Measurements from ENCODE around the gene MEIS1. TPM values are rescaled to one million over a fixed set of nuclear protein-coding genes. Genes with fewer than 3 reads are reported as not detected.
"Not testable (repeated sequence)": the region's sequence is repeated elsewhere in the genome, so short reads cannot be mapped to it uniquely, and the experiment has no call there.

The MEIS1 gene
- total RNA-seq, 2 donors from 2014 or later: 82.1 to 84.6 TPM

GRCh38 chr2:66390811-66391210 lies 44.1 kb upstream of the MEIS1 start:
- no peaks in the 10 kb centered on the region for H3K36me3 ChIP-seq (replicated peaks in 1 of 2; ENCODE audit: insufficient read depth in 1 of 2, low read depth in 2 of 2)
- H3K27ac ChIP-seq: no peak overlapping the region
- H3K9me3 ChIP-seq: no peaks in the 10 kb centered on the region
- ATAC-seq (no peak), DNase-seq (no peak)
- intact Hi-C loops (cut with DNase I): no loop called here
- no peak for TF ChIP-seq CTCF (IDR thresholded peaks at IDR 0.05)
- TF ChIP-seq POLR2A (IDR thresholded peaks at IDR 0.05): no peak
- H3K4me1 ChIP-seq: no peaks in the 10 kb centered on the region
- H3K27me3 ChIP-seq: no peaks in the 10 kb centered on the region
- 90 to 94% methylated on average over 9 of the region's 9 CpGs for WGBS, 2 donors
- H3K4me3 ChIP-seq: no peak overlapping the region

GRCh38 chr2:66391240-66391639 lies 43.7 kb upstream of the MEIS1 start:
- DNase-seq; H3K27me3 ChIP-seq; intact Hi-C loops (cut with DNase I); H3K9me3 ChIP-seq; ATAC-seq; H3K4me1 ChIP-seq; H3K4me3 ChIP-seq; H3K36me3 ChIP-seq (replicated peaks in 1 of 2; ENCODE audit: insufficient read depth in 1 of 2, low read depth in 2 of 2); H3K27ac ChIP-seq: not testable (repeated sequence)
- 72 to 83% methylated on average over 17 to 22 of the region's 22 CpGs for WGBS, 2 donors

- Histone ChIP-seq H3K27me3 (no peaks in the 10 kb centered on the region), H3K4me1 (peaks cover 5% of the 10 kb centered on the region), H3K9me3 (no peaks in the 10 kb centered on the region), H3K27ac (no peak overlapping the region), H3K4me3 (no peak overlapping the region), H3K36me3 (replicated peaks in 1 of 2; ENCODE audit: insufficient read depth in 1 of 2, low read depth in 2 of 2) (no peaks in the 10 kb centered on the region)
- DNase-seq (no peak), ATAC-seq (no peak)
- 37 to 40% methylated on average over 4 of the region's 4 CpGs for WGBS, 2 donors
- intact Hi-C loops (cut with DNase I): no loop called here
- TF ChIP-seq CTCF (IDR thresholded peaks at IDR 0.05): no peak
- no peak for TF ChIP-seq POLR2A (IDR thresholded peaks at IDR 0.05)
These were observed 29.5 kb upstream of the MEIS1 start for GRCh38 chr2:66405473-66405872.

- ATAC-seq: no peak
- TF ChIP-seq POLR2A (IDR thresholded peaks at IDR 0.05): no peak
- no peak for TF ChIP-seq CTCF (IDR thresholded peaks at IDR 0.05)
These were observed 26.0 kb upstream of the MEIS1 start for GRCh38 chr2:66408905-66409304.

GRCh38 chr2:66412874-66413273 lies 22.1 kb upstream of the MEIS1 start:
- Histone ChIP-seq H3K4me1 (peaks cover 19% of the 10 kb centered on the region), H3K36me3 (replicated peaks in 1 of 2; ENCODE audit: insufficient read depth in 1 of 2, low read depth in 2 of 2) (no peaks in the 10 kb centered on the region), H3K9me3 (no peaks in the 10 kb centered on the region), H3K4me3 (no peak overlapping the region), H3K27me3 (no peaks in the 10 kb centered on the region), H3K27ac (no peak overlapping the region)
- intact Hi-C loops (cut with DNase I): no loop called here
- 56 to 78% methylated on average over 1 of the region's 1 CpG for WGBS, 2 donors
- no peak for DNase-seq
- TF ChIP-seq CTCF (IDR thresholded peaks at IDR 0.05) (no peak), POLR2A (IDR thresholded peaks at IDR 0.05) (no peak)
- ATAC-seq: no peak

More at GRCh38 chr2:66408905-66409304, 26.0 kb upstream of the MEIS1 start:
- 52 to 57% methylated on average over 2 of the region's 2 CpGs for WGBS, 2 donors
- H3K27ac ChIP-seq: no peak overlapping the region
- H3K4me1 ChIP-seq: peaks cover 17% of the 10 kb centered on the region
- DNase-seq: no peak
- no peaks in the 10 kb centered on the region for H3K9me3 ChIP-seq
- intact Hi-C loops (cut with DNase I): no loop called here
- no peaks in the 10 kb centered on the region for H3K36me3 ChIP-seq (replicated peaks in 1 of 2; ENCODE audit: insufficient read depth in 1 of 2, low read depth in 2 of 2)
- H3K4me3 ChIP-seq: no peak overlapping the region
- no peaks in the 10 kb centered on the region for H3K27me3 ChIP-seq
